Stimulated activated CD4-positive, alpha-beta T cell treated with anti-CD3 and anti-CD28 coated beads, Interleukin-4, amount 100 ng/mL, for 24 hours (primary cell): ENCODE data around the gene DCUN1D2.
"Not testable (repeated sequence)": the region's sequence is repeated elsewhere in the genome, so short reads cannot be mapped to it uniquely, and the experiment has no call there.

Source experiments
- DNase-seq: peaks from one replicate; pipeline ENCODE4 v3.0.0-alpha.2; 2020

DCUN1D2 gene

DNA sequence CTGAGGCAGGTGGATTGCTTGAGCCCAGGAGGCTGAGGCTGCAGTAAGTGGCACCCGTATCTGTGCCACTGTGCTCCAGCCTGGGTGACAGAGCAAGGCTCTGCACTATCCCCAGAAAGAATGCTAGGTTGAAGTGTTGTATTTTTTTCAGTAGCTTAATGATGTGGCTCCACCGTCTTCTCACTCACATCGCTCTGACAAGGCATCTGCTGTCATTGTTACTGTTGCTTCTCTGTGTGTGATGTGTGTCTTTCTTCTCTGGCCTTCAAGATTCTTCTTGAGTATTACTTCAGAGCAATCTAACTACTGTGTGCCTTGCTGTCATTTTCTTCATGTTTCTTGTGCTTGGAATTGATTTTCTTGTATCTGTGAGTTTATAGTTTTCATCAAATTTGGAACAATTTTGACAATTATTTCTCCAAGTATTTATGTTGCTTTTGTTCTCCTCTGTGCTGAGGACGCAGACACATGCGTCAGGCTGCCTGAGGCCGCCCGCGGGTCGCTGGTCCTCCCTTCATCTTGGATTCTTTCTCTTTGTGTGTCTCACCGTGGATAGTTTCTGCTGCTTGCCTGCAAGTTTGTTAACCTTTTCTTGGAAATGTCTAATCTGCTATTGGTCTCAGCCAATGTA is 48.0 kb downstream of the DCUN1D2 start:
- DNase-seq, result no peak

- DNase-seq, result no peak
Measured at GRCh38 chr13:113441661-113442060, 48.9 kb downstream of the DCUN1D2 start.

- no peak for DNase-seq
Measured at GRCh38 chr13:113437408-113438010, 53.0 kb downstream of the DCUN1D2 start.

DNA sequence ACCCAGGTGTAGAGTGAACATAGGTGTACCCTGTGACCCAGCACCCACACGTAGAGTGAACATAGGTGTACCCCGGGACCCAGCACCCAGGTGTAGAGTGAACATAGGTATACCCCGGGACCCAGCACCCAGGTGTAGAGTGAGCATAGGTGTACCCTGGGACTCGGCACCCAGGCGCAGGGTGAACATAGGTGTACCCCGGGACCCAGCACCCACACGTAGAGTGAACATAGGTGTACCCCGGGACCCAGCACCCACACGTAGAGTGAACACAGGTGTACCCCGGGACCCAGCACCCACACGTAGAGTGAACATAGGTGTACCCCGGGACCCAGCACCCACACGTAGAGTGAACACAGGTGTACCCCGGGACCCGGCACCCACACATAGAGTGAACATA is 53.6 kb downstream of the DCUN1D2 start:
- not testable (repeated sequence) for DNase-seq

DNA sequence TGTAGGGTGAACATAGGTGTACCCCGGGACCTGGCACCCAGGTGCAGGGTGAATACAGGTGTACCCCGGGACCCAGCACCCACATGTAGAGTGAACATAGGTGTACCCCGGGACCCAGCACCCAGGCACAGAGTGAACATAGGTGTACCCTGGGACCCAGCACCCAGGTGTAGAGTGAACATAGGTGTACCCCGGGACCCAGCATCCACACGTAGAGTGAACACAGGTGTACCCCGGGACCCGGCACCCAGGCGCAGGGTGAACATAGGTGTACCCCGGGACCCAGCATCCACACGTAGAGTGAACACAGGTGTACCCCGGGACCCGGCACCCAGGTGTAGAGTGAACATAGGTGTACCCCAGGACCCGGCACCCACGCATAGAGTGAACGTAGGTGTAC is 54.6 kb downstream of the DCUN1D2 start:
- not testable (repeated sequence) for DNase-seq

- DNase-seq, result no peak
Measured at GRCh38 chr13:113433391-113433916, 57.1 kb downstream of the DCUN1D2 start.

GRCh38 chr13:113432506-113433270 is 57.8 kb downstream of the DCUN1D2 start:
- no peak for DNase-seq

DNA sequence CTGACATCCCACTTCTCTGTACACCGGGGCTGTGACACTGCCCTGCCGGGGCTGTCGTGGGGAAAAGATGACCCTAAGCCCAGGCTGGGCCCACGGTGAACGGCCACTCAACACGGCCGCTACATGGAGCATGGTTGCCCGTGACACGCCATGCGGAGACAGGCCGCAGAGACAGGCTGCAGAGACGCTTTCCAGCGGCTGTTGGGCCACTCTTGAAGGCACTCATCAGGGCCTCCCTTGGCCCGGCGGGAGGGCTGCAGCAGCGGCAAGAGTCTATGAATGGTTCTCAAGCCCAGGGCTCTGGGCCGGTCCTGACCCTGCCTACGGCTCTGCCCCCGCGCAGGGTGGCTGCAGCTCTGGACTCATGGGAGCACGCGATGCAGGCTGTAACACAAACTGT is 59.3 kb downstream of the DCUN1D2 start:
- DNase-seq, result no peak

GRCh38 chr13:113430378-113431110 is 60.0 kb downstream of the DCUN1D2 start:
- DNase-seq, result no peak

GRCh38 chr13:113429608-113429985 is 60.9 kb downstream of the DCUN1D2 start:
- DNase-seq, result no peak

GRCh38 chr13:113428871-113429607 is 61.5 kb downstream of the DCUN1D2 start:
- no peak for DNase-seq

- DNase-seq, result no peak
Measured at GRCh38 chr13:113428469-113428865, 62.0 kb downstream of the DCUN1D2 start.

GRCh38 chr13:113427562-113428468 is 62.7 kb downstream of the DCUN1D2 start:
- DNase-seq, result no peak

DNA sequence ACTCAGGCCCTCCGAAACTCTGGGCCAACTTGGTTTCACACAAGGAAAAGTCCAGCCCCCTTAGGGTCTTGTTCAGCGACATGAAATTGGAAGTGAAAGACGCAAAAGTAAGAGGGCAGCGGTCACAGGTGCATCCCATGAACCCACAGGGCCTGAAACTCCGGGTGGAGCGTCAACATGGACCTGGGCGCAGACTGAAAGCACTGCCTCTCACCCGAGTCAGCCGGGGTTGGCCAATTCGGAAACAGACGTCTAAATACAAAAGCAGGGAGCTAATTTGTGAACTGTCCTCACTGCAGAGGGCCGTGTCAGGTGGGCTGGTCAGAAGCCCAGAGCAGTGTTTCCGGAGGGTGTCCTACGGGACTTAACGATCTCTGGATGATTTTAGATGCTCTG is 63.9 kb downstream of the DCUN1D2 start:
- DNase-seq, result no peak

- DNase-seq, result no peak
Measured at GRCh38 chr13:113425941-113426590, 64.4 kb downstream of the DCUN1D2 start.

GRCh38 chr13:113423520-113424163 is 66.9 kb downstream of the DCUN1D2 start:
- DNase-seq, result no peak

GRCh38 chr13:113422807-113423519 is 67.5 kb downstream of the DCUN1D2 start:
- DNase-seq, result no peak

- DNase-seq, result no peak
Measured at GRCh38 chr13:113421673-113422270, 68.7 kb downstream of the DCUN1D2 start.
